IPS-15b (cell line): Measurements from ENCODE around the gene PCDHGA9.
"Not testable (repeated sequence)": the region's sequence is repeated elsewhere in the genome, so short reads cannot be mapped to it uniquely, and the experiment has no call there.

Experiments
- H3K27me3 ChIP-seq: one replicate; pipeline ENCODE4 v1.6.1; 2013; ENCODE audit warnings: low read length; ENCODE audit not compliant: control insufficient read depth, insufficient read depth
- H3K36me3 ChIP-seq: one replicate; pipeline ENCODE4 v1.6.1; 2013; ENCODE audit warnings: low read length; ENCODE audit not compliant: control insufficient read depth, insufficient read depth
- H3K4me1 ChIP-seq: one replicate; pipeline ENCODE4 v1.6.1; 2013; ENCODE audit warnings: mild to moderate bottlenecking, low read length; ENCODE audit not compliant: control insufficient read depth, insufficient read depth
- H3K4me3 ChIP-seq: one replicate; pipeline ENCODE4 v1.5.1; 2013; ENCODE audit warnings: low read depth, low read length
- H3K9ac ChIP-seq: one replicate; pipeline ENCODE4 v1.6.1; 2013; ENCODE audit warnings: low read depth, mild to moderate bottlenecking, low read length
- H3K9me3 ChIP-seq: one replicate; pipeline ENCODE4 v1.6.1; 2013; ENCODE audit warnings: mild to moderate bottlenecking, low read length; ENCODE audit not compliant: control insufficient read depth, insufficient read depth

PCDHGA9 gene

GRCh38 chr5:141388661-141389060, 13.9 kb upstream of the PCDHGA9 start:
- no peaks in the 10 kb centered on the region for H3K4me1 ChIP-seq
- peaks cover 4% of the 10 kb centered on the region for H3K36me3 ChIP-seq
- peaks cover 11% of the 10 kb centered on the region for H3K9me3 ChIP-seq
- peaks cover 13% of the 10 kb centered on the region for H3K27me3 ChIP-seq
- H3K4me3 ChIP-seq: peak overlapping the region; percentile 28
- no peak overlapping the region for H3K9ac ChIP-seq

DNA sequence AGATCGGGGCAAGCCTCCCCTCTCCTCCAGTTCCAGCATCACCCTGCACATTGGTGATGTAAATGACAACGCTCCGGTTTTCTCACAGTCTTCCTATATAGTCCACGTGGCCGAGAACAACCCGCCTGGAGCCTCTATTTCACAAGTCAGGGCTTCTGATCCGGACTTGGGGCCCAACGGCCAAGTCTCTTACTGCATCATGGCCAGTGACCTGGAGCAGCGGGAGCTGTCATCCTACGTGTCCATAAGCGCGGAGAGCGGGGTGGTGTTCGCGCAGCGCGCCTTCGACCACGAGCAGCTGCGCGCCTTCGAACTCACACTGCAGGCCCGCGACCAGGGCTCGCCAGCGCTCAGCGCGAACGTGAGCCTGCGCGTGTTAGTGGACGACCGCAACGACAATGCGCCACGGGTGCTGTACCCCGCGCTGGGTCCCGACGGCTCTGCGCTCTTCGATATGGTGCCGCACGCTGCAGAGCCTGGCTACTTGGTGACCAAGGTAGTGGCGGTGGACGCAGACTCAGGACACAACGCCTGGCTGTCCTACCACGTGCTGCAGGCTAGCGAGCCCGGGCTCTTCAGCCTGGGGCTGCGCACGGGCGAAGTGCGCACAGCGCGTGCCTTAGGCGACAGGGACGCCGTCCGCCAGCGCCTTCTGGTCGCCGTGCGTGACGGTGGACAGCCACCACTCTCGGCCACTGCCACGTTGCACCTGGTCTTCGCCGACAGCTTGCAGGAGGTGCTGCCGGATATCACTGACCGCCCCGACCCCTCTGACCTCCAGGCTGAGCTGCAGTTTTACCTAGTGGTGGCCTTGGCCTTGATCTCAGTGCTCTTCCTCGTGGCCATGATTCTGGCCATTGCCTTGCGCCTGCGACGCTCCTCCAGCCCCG, 13.2 kb upstream of the PCDHGA9 start:
- Histone ChIP-seq H3K4me1 (no peaks in the 10 kb centered on the region), H3K9ac (no peak overlapping the region), H3K9me3 (peaks cover 11% of the 10 kb centered on the region), H3K4me3 (no peak overlapping the region), H3K27me3 (peaks cover 9% of the 10 kb centered on the region), H3K36me3 (peaks cover 4% of the 10 kb centered on the region)

DNA sequence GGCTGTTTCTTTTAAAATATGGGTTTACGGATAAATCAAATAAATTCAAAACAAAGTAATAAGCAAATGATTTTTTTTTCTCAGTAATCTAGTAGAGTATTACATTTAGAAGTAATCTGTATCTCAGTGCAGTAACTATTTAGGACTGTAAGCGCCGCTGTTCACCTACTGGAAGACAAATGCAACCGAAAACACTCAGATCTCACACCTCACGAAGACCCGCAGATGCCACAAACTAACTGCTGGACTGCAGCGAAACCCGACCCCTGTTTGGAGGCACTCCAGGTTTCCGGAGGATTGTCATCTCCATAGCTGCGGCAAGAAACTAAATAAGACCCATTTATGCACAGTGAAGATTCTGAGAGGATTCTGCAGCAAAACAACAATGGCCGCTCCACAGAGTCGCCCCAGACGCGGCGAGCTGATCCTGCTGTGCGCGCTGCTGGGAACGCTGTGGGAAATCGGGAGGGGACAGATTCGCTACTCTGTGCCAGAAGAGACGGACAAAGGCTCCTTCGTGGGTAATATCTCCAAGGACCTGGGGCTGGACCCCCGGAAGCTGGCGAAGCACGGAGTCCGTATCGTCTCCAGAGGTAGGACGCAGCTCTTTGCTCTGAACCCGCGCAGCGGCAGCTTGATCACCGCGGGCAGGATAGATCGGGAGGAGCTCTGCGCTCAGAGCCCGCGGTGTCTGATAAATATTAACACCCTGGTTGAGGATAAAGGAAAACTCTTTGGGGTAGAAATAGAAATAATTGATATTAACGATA, 10.0 kb upstream of the PCDHGA9 start, which contains the start of gene PCDHGA8:
TSS of gene PCDHGA8 (plus strand) at position 205 of the 770 bp plus-strand sequence. CDS start at position 386, 181 bp downstream.
- no peak within 1 kb of the TSS for H3K9ac ChIP-seq
- H3K27me3 ChIP-seq: peaks cover 9% of the 10 kb centered on the region
- no peaks in the 10 kb centered on the region for H3K4me1 ChIP-seq
- peaks cover 4% of the 10 kb centered on the region for H3K36me3 ChIP-seq
- no peak within 1 kb of the TSS for H3K4me3 ChIP-seq
- H3K9me3 ChIP-seq: peaks cover 11% of the 10 kb centered on the region

DNA sequence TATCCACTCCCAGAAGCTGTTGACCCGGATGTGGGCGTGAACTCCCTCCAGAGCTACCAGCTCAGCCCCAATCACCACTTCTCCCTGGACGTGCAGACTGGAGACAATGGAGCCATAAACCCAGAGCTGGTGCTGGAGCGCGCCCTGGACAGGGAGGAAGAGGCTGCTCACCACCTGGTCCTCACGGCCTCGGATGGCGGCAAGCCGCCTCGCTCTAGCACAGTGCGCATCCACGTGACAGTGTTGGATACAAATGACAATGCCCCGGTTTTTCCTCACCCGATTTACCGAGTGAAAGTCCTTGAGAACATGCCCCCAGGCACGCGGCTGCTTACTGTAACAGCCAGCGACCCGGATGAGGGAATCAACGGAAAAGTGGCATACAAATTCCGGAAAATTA, 9.3 kb upstream of the PCDHGA9 start:
- Histone ChIP-seq H3K4me1 (no peaks in the 10 kb centered on the region), H3K9me3 (peaks cover 11% of the 10 kb centered on the region), H3K4me3 (no peak overlapping the region), H3K9ac (no peak overlapping the region), H3K36me3 (peaks cover 4% of the 10 kb centered on the region), H3K27me3 (peaks cover 7% of the 10 kb centered on the region)

- not testable (repeated sequence) for H3K36me3 ChIP-seq, H3K9ac ChIP-seq, H3K4me3 ChIP-seq, H3K4me1 ChIP-seq, H3K9me3 ChIP-seq, H3K27me3 ChIP-seq
These were observed 8.0 kb upstream of the PCDHGA9 start for GRCh38 chr5:141394401-141395187.

DNA sequence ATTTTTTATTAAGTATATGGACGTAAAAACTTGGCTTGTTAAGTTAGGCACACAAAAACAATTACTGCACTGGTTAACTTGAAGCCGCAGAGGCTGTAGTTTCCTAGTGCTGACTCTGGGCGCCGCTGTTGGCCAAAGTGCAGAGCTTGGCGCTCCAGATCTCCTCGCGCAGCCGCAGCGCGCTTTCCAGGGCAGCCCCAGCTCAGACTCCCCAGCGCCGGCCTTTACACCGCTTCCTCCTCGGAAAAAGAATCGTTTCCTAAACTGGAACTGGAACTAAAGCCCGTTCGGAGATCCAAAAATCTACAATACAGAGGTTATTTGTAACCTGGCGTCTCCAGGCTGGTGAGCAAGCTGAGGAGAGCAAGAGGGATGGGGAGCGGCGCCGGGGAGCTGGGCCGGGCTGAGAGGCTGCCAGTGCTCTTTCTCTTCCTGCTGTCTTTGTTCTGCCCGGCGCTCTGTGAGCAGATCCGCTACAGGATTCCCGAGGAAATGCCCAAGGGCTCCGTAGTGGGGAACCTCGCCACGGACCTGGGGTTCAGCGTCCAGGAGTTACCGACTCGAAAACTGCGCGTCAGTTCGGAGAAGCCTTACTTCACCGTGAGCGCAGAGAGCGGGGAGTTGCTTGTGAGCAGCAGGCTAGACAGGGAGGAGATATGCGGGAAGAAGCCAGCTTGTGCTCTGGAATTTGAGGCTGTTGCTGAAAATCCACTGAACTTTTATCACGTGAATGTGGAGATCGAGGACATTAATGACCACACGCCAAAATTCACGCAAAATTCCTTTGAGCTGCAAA, 4.6 kb upstream of the PCDHGA9 start, which contains the start of gene PCDHGB5:
TSS of gene PCDHGB5 (plus strand) at position 192 of the 796 bp plus-strand sequence. CDS start at position 373, 181 bp downstream.
- H3K27me3 ChIP-seq, H3K9me3 ChIP-seq, H3K36me3 ChIP-seq, H3K4me1 ChIP-seq: not testable (repeated sequence)
- Histone ChIP-seq H3K9ac (peak within 1 kb of the TSS; percentile 24), H3K4me3 (peak within 1 kb of the TSS; percentile 30)

DNA sequence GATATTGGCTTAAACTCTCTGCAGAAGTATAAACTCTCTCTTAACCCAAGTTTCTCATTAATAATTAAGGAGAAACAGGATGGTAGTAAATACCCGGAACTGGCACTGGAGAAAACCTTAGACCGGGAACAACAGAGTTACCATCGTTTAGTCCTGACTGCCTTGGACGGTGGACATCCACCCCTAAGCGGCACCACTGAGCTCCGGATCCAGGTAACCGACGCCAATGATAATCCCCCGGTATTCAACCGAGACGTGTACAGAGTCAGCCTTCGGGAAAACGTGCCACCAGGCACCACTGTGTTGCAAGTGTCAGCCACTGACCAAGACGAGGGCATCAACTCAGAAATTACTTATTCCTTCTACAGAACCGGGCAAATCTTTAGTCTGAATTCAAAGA, 4.0 kb upstream of the PCDHGA9 start:
- no peaks in the 10 kb centered on the region for H3K4me1 ChIP-seq
- no peak overlapping the region for H3K4me3 ChIP-seq
- no peaks in the 10 kb centered on the region for H3K27me3 ChIP-seq
- H3K9ac ChIP-seq: no peak overlapping the region
- H3K9me3 ChIP-seq: peaks cover 4% of the 10 kb centered on the region
- H3K36me3 ChIP-seq: no peaks in the 10 kb centered on the region

DNA sequence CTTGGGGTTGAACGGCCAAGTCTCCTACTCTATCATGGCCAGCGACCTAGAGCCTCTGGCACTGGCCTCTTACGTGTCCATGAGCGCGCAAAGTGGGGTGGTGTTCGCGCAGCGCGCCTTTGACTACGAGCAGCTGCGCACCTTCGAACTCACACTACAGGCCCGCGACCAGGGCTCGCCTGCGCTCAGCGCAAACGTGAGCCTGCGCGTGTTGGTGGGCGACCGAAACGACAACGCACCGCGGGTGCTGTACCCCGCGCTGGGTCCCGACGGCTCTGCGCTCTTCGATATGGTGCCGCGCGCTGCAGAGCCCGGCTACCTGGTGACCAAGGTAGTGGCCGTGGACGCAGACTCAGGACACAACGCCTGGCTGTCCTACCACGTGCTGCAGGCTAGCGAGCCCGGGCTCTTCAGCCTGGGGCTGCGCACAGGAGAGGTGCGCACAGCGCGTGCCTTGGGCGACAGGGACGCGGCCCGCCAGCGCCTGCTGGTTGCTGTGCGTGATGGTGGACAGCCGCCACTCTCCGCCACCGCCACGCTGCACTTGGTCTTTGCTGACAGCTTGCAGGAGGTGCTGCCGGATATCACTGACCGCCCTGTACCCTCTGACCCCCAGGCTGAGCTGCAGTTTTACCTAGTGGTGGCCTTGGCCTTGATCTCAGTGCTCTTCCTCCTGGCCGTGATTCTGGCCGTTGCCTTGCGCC, 2.9 kb upstream of the PCDHGA9 start:
- Histone ChIP-seq H3K36me3 (no peaks in the 10 kb centered on the region), H3K27me3 (no peaks in the 10 kb centered on the region), H3K4me3 (no peak overlapping the region), H3K9ac (no peak overlapping the region), H3K9me3 (peaks cover 4% of the 10 kb centered on the region), H3K4me1 (no peaks in the 10 kb centered on the region)

- Histone ChIP-seq H3K4me3 (no peak overlapping the region), H3K4me1 (no peaks in the 10 kb centered on the region), H3K27me3 (peaks cover 1% of the 10 kb centered on the region), H3K9me3 (peaks cover 4% of the 10 kb centered on the region), H3K9ac (no peak overlapping the region), H3K36me3 (no peaks in the 10 kb centered on the region)
These were observed 809 bp downstream of the PCDHGA9 start for GRCh38 chr5:141403387-141403786.

DNA sequence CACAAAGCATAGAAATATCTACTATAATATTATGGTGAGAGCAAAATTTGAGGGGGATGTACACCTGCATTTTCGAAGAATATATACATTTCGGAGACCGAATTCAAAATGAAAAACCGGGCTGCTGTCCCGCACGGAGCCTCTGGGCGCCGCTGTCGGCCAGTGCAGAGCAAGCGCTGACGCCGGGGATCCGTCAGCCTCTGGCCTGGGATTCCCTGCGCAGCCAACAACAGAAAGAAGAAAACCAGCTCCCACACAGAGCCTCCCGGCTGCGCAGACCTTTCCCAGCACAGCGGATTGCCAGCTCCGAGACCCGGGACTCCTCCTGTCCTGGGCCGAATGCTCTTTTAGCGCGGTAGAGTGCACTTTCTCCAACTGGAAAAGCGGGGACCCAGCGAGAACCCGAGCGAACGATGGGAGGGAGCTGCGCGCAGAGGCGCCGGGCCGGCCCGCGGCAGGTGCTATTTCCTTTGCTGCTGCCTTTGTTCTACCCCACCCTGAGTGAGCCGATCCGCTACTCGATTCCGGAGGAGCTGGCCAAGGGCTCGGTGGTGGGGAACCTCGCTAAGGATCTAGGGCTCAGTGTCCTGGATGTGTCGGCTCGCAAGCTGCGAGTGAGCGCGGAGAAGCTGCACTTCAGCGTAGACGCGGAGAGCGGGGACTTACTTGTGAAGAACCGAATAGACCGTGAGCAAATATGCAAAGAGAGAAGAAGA, 5.4 kb downstream of the PCDHGA9 start, which contains the start of gene PCDHGB6:
TSS of gene PCDHGB6 (plus strand) at position 232 of the 716 bp plus-strand sequence. CDS start at position 414, 182 bp downstream.
- not testable (repeated sequence) for H3K9me3 ChIP-seq, H3K4me1 ChIP-seq, H3K36me3 ChIP-seq
- H3K27me3 ChIP-seq: peaks cover 14% of the 10 kb centered on the region
- H3K9ac ChIP-seq: peak within 1 kb of the TSS; percentile 54
- H3K4me3 ChIP-seq: peak within 1 kb of the TSS; percentile 72
